GM21381 (cell line): ENCODE measurements around the gene SDK2.

Experiments used
- ATAC-seq: cut with Tn5 transposase; IDR thresholded peaks from one replicate; pipeline ENCODE4 v1.9.1; 2021; ENCODE audit warnings: mild to moderate bottlenecking, moderate library complexity; ENCODE audit not compliant: unreplicated experiment

The SDK2 gene

GRCh38 chr17:73433501-73433900 lies 210.7 kb downstream of the SDK2 start:
- ATAC-seq, result no peak

- ATAC-seq, result no peak
These were observed 211.5 kb downstream of the SDK2 start for GRCh38 chr17:73432624-73433190.

GRCh38 chr17:73431401-73432205 lies 212.6 kb downstream of the SDK2 start:
- ATAC-seq, result no peak

- ATAC-seq, result no peak
These were observed 213.4 kb downstream of the SDK2 start for GRCh38 chr17:73430848-73431247.

- ATAC-seq, result no peak
These were observed 214.0 kb downstream of the SDK2 start for GRCh38 chr17:73430165-73430680.

GRCh38 chr17:73429440-73430164 lies 214.6 kb downstream of the SDK2 start:
- peak; percentile 93 for ATAC-seq

- ATAC-seq, result no peak
These were observed 217.0 kb downstream of the SDK2 start for GRCh38 chr17:73427198-73427597.

GRCh38 chr17:73424571-73424970 lies 219.7 kb downstream of the SDK2 start:
- no peak for ATAC-seq

- no peak for ATAC-seq
These were observed 220.4 kb downstream of the SDK2 start for GRCh38 chr17:73423806-73424205.

GRCh38 chr17:73423159-73423715 lies 221.0 kb downstream of the SDK2 start:
- no peak for ATAC-seq

GRCh38 chr17:73422121-73422520 lies 222.1 kb downstream of the SDK2 start:
- ATAC-seq, result no peak

GRCh38 chr17:73420897-73421296 lies 223.3 kb downstream of the SDK2 start:
- ATAC-seq, result no peak

GRCh38 chr17:73419881-73420280 lies 224.4 kb downstream of the SDK2 start:
- ATAC-seq, result no peak

GRCh38 chr17:73419051-73419450 lies 225.2 kb downstream of the SDK2 start:
- no peak for ATAC-seq

GRCh38 chr17:73415782-73416181 lies 228.5 kb downstream of the SDK2 start:
- ATAC-seq, result no peak

GRCh38 chr17:73414171-73414955 lies 229.9 kb downstream of the SDK2 start:
- ATAC-seq, result no peak

- no peak for ATAC-seq
These were observed 231.3 kb downstream of the SDK2 start for GRCh38 chr17:73412914-73413313.

GRCh38 chr17:73411313-73411747 lies 232.9 kb downstream of the SDK2 start:
- no peak for ATAC-seq

- no peak for ATAC-seq
These were observed 233.5 kb downstream of the SDK2 start for GRCh38 chr17:73410586-73411312.

GRCh38 chr17:73404246-73404645 lies 240.0 kb downstream of the SDK2 start:
- ATAC-seq, result no peak
